ENCODE results near the gene PRRX2.
"Not testable (repeated sequence)": the region's sequence is repeated elsewhere in the genome, so short reads cannot be mapped to it uniquely, and the experiment has no call there.

The PRRX2 gene

DNA sequence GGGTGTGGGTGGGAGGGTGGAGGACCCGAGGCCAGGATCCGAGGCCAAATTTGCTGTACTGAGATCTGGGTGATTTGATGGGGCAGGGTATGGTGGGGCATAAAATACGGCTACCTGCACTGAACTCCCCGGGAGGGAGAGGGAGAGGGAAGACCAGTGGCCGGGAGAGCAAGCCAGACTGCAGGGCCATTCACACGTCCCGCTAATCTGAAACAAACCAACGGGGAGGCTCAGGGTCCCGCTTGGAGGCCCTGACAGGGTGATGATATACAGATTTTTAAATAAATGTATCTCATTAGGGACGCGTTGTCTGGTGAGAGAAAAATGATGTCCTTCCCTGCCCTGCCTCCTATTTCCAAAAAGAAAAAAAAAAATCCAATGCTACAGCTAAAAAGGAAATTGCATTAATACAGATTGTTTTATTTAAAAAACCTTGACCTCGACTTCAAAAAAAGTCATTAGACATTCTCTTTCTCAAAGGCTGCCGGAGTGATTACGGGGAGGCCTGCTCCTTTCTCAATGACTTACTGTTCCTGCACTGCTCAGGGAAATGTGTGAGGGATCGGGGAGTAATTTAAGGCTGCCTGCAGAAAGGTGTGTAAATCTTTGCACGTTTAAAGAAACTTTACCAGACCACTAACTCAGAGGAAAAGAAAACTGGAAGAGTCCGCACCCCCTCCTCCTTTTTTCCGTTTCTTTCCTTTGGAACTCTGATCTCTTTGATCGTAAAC lies 11.5 kb upstream of the PRRX2 start:
- no peak for DNase-seq (ENCODE audit: low read depth, low spot score)

DNA sequence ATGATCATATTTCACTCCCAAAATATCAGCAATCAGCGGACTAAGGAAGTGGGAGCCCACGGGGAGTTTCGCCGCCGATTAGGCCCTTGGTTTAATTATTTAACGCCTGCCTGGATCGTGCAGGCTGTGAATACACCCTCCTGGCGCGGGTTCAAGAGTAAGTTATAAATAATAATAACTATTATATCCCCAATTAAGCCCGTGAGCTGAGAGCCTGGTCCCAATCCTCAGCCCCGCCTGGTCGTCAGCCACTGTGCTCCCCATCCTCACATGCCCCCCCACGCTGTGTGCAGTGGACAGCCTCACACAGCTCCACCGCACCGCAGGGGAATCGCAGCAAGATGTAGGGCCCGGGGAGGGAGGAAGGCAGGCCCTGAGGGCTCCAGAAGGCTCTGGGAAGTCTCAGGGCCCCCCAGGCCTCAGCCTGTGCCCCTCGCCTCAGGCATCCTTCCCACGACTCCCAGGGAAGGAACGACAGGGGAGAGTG lies 10.8 kb upstream of the PRRX2 start:
- DNase-seq (ENCODE audit: low read depth, low spot score): no peak

DNA sequence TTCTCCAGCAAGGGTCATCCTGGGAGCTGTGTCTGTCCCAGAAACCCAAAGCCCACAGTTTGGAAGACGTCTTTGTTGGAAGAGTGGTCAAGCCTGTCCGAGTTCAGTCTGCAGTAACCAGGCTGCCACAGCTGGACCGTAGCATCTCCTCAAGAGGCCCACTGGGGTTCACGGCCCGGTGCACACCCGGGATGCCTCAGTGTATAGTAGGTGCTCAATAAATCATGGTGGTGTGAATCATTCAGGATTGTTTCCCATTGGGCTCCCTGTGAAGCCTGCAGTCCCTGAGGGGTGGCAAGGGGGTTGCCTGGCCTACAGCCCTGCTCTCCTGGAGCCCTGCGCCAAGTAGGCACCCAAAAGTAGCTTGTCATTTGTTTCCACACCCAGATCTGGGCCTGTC lies 10.3 kb upstream of the PRRX2 start:
- no peak for DNase-seq (ENCODE audit: low read depth, low spot score)

DNA sequence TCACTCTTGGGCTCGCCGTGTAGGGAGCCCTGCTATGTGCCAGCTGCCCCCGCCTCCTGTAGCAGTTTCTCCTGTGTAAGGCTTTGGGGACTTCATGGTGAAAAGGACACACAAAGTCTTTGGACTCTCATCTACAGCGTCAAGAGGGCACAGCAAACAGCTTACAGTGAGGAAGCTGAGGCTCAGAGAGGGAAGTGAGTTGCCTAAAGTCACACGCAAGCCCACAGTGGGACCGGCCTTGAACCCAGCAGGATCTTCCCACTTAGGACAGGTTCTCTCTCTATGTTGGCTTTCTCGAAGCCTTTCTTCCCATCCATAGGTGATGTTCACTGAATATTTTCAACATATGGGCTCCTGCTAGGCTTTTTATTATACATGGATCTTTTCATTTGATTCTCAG lies 9.8 kb upstream of the PRRX2 start:
- DNase-seq (ENCODE audit: low read depth, low spot score): no peak

DNA sequence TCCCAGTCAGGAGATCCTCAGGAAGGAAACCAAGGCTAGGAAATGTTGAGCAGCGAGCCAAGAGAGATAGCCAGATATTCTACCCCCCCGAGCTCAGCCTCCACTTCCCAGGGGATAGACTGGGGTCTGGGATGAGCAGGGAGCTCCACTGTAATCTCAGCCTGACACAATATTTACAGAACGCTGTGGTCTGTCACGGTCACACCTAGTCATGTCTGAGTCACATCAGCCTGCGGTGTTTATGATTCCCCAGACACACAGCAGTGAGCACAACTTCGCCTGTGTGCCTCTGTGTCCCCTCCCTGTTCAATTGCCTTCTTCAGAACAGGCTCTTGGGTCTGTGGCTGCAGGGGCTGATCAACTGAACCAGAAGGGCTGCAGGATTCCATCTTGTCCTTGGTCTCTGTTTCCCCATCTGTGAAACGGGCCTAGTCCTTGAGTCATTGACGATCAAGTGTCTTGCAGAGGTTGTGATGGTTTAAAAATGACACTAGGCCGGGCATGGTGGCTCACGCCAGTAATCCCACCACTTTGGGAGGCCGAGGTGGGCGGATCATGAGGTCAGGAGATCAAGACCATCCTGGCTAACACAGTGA lies 8.6 kb upstream of the PRRX2 start:
- peak; percentile 40 for DNase-seq (ENCODE audit: low read depth, low spot score)

DNA sequence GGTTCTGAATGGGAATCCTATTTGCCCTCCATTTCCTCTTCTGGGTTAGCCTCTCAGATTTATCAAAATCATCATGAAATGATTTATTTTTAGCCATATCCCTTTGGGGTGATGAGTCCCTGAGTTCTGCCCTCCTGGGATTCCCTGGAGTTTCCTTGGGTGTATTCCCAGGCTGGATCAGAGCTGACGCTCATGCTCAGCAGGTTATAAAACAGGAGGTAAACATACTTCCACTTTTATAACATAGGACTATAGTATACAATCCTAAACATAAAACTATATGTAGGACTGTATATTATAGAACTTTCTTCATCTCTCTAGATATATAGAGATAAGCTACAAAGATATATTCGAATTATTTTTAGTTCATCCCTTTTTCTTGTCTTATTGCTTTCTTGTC lies 4.4 kb upstream of the PRRX2 start:
- no peak for DNase-seq (ENCODE audit: low read depth, low spot score)

DNA sequence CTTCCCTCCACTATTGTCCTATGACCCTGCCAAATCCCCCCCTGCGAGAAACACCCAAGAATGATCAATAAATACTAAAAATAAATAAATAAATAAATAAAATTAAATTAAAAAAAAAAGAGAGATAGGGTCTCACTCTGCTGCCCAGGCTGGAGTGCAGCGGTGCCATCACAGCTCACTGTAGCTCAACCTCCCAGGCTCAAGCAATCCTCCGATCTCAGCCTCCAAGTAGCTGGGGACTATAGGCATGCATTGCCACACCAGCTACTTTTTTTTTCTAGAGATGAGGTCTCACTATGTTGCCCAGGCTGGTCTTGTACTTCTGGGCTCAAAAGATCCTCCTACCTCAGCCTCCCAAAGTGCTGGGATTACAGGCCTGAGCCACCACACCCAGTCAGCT lies 3.2 kb upstream of the PRRX2 start:
- DNase-seq (ENCODE audit: low read depth, low spot score): not testable (repeated sequence)

DNA sequence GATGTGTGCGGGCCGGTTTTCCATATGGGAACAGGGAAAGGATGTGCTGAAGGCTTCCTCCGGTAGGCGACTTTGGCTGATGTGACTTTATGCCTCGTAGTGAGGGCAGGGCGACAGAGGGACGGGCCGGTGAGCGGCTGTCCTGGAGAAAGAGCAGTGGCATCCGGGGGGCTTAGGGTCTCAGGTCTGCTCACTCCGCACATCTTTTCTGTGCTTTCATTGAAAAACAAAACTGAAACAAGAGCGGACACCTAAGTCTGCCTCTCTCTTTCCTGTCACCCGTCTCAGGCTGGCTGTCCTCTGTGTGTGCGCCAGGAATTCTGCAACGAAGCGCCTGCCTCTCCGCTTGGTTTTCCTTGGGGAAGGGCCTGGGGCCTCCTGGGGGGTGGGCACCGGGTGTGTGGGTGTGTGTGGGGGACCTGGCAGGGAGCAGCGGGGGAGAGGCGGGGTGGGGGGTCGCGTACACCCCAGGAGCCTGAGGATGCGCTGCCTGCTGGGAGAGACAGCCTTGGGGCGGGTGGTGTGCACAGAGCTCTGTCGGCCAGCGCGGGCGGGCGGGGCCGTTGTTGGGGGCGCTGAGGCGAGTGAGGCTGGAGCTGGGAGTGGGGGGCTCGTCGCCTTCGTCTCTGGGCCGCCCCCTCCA lies 580 bp upstream of the PRRX2 start:
- no peak for DNase-seq (ENCODE audit: low read depth, low spot score)

DNA sequence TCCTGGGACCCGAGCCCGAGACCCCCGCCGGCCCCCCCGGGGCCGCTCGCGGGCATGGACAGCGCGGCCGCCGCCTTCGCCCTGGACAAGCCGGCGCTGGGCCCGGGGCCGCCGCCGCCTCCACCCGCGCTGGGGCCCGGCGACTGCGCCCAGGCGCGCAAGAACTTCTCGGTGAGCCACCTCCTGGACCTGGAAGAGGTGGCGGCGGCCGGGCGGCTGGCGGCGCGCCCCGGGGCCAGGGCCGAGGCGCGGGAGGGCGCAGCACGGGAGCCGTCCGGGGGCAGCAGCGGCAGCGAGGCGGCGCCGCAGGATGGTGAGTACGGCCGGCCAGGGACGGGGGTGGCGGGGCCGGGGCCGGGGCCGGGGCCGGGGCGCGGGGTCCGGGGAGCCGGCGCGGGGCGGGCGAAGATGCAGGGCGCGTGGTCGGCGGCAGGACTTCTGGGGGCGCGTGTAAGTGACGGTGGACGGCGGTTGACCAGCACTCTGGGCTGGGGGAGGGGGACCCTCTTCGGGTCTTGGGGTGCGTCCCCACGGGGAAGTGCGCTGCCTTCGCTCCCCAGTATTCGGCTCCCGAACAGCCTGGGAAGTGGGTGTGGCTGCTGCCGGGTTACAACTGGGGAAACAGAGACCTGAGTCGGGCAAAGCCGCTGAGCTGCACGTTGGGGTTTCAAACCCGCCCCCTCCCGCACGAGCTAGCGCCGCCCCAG lies 520 bp downstream of the PRRX2 start:
- DNase-seq (ENCODE audit: low read depth, low spot score): peak; percentile 37

DNA sequence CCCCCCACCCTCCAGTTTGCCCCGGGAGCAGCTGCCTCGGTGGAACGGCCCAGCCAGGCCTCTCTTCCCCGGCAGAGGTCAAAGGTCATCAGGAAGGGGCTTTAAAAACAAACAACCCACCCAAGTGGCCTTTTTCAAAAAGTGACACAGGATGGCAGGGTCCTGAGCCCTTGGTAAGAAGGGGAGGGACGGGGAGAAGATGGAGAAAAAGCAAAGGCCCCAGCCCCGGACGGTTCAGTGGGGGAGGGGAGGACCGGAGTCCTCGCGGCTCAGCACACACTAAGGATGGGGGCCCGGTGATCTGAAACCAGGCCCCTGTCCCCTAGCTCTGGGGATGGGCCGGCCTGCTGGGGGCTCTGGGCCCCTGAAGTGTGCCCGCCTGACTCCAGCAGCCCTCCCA lies 1.1 kb downstream of the PRRX2 start:
- no peak for DNase-seq (ENCODE audit: low read depth, low spot score)

DNA sequence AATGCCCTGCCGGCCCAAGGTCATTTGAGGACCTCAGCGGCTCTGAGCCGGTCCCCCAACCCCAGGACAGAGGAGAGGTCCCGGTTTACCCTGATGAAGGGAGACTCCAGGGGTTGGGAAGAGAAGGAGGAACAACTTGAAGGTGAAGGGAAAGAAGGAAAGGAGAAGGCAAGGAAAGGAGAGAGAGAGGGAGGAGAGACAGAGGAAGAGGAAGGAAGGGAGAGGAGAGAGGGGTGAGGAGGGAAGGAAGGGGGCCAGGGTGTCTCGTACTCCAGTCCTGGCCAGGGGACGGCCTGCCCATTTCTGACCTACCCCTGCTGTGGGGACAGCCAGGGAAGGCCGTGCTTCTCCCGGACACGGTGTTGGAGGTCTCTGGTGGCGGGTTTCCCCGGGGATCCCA lies 1.9 kb downstream of the PRRX2 start:
- no peak for DNase-seq (ENCODE audit: low read depth, low spot score)

DNA sequence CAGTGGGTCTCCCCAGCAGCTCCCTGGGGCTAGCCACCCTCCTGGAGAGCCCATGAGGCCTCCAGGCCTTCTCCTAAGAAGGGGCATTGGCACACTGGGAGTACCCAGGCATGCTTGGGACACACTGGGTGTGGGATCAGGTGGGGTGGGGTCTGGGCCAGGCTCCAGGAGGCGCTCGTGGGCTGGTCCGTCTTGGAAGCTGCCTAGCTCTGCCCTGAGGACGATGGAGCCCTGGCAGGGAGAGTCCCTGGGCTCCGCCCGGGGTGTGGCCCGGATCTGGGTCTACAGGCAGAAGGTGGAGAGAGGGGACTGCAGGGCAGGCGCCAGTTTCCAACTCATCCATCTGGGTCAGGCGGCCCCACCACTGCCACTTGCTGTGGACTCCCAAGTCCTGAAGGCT lies 2.4 kb downstream of the PRRX2 start:
- no peak for DNase-seq (ENCODE audit: low read depth, low spot score)

DNA sequence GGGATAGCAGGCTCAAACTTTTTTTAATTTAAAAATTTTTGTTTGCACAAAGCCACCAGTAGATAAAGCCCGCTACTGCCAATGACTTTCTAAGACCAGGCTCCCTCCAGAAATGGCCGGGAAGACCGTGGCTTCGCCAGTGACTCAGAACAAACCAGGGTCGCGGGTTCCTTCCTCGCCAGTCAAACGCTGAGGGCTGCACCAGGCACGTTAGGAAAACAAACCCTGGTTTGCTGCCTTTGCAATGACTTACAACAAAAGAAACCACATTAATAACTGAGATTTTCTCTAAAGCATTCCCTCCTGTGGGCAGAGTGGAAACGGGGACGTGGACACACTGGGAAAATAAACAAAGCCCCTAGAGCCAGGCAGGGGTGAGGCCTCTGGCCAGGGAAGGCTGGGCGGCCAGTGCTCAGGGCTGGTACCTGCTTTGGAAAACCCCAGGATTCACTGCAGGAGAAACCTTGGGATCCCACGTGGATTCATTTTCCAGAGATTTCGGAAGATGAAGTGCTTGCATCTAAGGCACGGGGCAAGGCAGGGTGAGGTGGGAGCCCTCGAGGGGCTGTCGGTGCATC lies 3.8 kb downstream of the PRRX2 start:
- peak; percentile 92 for DNase-seq (ENCODE audit: low read depth, low spot score)

DNA sequence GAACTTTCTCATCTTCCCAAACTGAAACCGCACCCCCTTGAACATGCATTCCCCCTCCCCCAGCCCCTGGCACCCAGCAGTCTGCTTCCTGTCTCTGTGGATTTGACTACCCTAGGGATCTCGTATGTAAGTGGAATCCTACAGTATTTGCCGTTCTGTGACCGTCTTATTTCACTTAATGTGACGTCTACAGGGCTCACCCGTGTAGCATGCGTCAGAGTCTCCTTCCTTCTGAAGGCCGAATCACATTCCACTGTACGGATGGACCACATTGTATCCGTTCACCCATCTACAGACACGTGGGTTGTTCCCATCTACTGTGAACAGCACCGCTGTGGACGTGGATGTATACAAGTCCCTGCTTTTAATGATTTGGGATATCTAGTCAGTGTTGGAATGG lies 4.5 kb downstream of the PRRX2 start:
- no peak for DNase-seq (ENCODE audit: low read depth, low spot score)

DNA sequence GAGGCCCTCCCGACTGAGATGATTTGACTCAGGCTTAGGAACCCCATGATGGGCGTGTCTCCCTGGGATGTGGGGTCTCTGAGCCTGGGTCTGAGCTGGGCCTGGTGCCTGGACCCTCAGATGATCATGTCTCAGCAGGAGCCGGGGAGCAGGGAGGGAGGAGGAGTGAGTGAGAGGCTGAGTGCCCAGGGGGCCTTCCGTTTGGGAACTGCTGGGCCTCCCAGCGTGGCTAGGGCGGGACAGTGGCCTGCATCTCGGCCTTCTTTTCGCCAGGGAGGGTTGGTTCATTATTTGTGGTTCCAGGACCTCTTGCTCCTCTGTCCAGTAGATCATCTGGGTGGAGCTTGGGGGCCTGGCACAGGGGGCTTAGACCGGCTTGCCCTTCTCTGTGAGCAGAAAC lies 5.6 kb downstream of the PRRX2 start:
- no peak for DNase-seq (ENCODE audit: low read depth, low spot score)

DNA sequence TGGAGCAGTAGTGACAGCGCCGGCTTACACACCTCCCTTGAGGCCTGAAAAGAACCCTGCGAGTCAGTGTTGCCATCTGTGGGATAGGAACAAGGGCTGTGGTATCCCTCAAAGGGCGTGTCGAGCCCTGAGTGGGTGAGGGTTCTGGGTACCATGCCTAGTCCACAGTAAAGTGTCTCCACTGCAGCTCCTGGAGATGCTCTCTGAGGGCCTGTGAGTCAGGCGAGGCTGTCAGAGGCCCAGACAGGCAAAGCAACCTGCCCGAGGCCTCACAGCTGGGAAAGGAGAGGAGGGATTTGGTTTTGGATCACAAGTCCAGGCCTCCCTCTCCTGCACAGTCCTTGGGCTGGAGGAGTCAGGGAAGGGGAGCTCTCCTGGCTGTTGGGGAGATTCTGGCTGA lies 6.1 kb downstream of the PRRX2 start:
- DNase-seq (ENCODE audit: low read depth, low spot score): no peak

DNA sequence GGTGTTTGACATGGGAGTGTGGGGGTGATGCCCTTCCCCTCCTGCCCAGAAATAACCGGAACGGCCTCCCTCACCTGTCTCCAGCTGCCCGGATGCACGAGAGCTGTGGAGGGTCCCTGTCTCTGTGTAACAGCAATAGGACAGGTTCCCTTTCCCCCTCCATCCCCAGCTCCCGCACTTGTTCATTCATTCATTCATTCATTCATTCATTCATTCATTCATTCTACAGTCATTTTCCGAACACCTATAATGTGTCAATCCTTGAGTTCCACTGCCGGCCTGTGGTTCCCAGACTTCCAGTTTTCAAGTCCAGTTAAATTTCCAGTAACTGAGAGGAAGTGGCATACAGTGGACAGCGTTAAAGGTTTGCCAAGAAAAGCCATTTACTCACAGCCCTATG lies 7.3 kb downstream of the PRRX2 start:
- DNase-seq (ENCODE audit: low read depth, low spot score): no peak

DNA sequence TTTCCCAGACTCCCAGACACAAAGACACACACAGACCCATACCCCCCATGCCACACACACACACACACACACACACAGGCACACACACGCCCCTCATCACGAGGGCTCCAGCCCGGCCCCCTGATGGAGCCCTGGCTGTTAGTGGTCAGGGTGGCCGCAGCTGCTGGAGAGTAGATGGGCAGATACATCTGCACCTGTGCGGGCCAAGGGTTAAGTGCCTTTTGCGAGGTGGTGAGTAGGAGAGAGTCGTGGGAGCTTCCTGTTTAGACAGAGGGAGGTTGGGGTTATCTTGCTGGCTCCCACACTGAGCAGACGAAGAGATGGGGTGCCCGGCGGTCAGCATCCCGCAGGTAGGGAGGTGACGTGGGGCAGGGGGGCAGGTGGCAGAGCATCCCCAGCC lies 8.2 kb downstream of the PRRX2 start:
- no peak for DNase-seq (ENCODE audit: low read depth, low spot score)

DNA sequence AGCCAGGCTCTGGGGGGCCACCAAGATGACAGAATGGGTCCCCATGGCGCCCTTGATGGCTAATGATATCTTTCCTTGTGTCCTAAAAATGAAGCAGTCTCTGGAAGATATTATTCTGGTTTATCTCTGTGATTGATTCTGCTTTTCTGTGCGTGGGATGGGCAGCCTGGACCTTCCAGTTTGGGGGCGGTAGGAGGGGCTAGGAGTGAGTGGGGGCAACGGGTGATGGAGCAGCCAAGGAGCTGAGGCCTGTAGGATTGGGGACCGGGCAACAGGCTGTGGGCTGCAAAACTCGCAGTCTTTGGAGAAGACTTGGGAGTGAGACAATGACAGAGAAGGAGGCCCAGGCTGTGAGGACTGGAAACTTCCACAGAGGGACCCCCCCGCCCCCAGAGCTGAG lies 8.8 kb downstream of the PRRX2 start:
- DNase-seq (ENCODE audit: low read depth, low spot score): no peak

DNA sequence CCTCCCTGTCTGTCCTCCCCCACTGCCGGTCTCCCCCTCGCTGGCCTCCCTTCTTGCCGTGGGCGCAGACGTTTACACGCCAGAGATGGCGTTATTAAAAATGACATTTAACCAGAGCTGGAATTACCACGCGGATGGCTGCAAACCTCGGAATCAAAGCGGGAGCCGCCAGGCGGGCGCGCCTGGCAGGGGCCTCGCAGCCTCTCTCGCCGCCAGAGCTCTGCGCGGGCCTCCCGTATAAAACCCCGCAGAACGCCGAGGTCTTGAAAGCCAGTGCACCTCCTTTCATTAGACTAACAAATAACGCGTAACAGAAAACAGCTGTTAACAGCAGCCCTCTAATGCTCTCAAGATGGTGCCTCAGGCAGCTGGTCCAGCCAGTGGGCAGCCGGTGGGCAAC lies 10.2 kb downstream of the PRRX2 start:
- no peak for DNase-seq (ENCODE audit: low read depth, low spot score)

DNA sequence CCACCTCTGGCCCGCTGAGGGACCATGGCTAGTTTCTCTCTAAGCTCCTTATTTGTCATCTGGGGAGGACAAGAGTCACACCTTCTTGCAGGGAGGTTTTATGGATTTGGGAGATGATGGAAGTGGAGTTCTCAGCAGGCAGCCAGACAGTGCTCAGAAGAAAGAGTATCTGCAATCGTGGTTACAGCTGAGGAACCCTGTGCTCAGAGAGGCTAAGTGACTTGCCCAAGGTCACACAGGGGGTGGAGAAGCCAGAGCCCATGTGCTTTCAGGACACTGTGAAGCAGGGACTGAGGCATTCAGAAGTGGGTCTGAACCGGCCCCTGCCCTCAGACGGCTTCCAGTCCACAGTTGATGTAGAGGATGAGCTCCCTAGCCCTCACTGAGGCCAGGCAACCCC lies 10.8 kb downstream of the PRRX2 start:
- DNase-seq (ENCODE audit: low read depth, low spot score): no peak

DNA sequence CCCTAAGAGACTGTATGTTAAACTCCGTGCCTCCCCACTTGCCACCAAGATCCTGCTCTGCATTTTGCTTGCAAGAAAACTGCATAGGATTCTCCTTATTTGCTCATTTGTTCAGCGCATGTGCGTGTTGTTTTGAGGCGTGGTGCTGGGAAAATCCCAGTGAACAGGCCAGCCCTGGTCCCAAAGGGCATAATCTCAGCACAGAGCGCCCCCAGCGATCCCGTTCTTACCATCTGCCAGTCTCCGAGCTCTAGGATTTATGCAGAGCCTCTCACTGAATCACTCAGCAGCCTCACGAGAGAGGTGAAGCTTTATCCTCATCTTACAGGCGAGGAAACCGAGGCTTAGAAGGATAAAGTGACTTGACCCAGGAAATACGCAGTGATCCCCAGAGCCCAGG lies 11.5 kb downstream of the PRRX2 start:
- no peak for DNase-seq (ENCODE audit: low read depth, low spot score)

Measured in astrocyte of the hippocampus (primary cell).